NK-92 treated with Interleukin-12 subunit alpha and Interleukin-12 subunit beta, amount 100 ng/mL, for 24 hours (cell line): ENCODE data around the gene MSL3.

Experiments
- DNase-seq: peaks from one replicate; lab custom pipeline; 2025; lab: John Stamatoyannopoulos, UW

MSL3 gene

DNA sequence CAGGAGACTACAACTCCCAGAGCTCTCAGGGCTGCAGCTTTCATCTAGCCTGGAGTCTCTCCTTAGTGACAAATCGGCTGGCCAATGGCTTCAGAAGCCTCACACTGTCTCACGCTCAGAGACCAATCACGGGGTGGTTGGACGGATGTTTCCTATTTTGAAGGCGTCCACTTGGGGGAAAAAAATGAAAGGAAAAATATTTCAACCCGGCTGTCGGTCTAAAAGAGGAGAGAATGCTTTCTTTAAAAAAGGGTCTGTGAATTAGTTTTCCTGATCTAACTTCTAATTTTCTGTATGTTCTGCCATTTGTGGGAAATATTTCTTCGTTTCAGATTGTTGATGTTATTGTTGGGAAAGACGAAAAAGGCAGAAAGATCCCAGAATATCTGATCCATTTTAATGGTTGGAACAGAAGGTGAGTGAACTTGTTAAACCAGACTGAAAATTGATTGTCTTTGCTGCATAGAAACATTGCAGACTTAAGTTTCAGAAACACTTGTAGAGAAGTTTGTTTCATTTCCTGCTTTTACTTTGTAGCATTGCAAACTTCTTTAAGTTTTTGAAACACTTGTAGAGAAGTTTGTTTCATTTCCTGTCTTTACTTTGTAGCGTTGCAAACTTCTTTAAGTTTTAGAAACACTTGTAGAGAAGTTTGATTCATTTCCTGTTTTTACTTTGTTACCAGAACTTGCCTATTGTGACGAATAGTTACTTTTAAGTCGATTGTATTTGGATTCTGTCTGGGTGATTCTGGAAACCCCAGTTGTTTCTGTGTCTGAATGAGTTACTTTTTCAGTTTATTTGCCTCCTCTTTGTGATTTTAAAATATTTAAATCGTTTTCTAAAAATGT lies 1.6 kb downstream of the MSL3 start:
- DNase-seq, result peak; percentile 71

DNA sequence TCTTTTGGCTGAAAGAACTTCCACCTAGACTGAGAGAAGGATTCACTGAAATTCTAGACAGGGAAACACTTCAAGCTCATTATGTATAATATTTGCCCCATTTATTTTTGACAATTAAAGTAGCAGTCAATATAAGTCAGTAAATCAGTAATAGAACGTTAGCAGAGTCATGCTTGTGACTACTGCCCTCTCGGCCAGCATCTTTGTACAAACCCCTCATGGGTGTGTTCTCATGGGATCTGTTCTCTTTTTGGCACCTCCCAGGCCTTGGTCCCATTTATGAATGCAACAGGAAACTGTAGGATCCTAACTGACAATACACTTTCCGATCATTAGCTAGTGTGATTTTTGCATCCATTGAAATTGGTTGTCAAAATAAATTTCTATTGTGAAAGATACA lies 2.9 kb downstream of the MSL3 start:
- DNase-seq, result no peak

- DNase-seq, result no peak
Measured at GRCh38 chrX:11764602-11765067, 6.6 kb downstream of the MSL3 start.

DNA sequence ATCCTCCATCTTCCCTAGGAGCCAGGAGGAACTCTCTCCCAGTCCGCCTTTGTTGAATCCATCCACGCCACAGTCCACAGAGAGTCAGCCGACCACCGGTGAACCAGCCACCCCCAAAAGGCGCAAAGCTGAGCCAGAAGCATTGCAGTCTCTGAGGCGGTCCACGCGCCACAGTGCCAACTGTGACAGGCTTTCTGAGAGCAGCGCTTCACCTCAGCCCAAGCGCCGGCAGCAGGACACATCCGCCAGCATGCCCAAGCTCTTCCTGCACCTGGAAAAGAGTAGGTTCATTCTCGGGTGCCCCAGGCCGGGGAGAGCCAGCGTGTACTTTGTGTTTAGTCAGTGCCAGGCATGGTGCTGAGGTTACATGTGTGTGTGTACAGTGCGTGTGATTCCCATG lies 7.4 kb downstream of the MSL3 start:
- no peak for DNase-seq

DNA sequence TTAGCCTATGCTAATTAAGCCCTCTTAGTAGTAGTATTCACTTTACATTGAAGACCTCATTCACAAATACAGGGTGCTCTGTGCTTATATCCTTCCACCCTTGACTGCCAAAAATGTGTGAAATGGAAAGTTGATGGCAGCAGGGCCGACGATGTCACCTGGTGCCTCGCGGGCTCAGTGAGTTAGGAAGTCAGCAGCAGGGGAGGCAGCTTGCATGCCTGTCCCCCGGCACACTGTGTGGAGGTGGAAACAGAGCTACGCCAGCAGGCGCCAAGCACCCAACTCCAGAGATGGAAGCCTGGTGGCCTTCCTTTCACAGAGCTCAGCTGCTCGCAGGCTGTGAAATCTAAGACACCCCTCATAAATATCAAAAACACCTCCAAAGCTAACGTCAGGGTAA lies 8.4 kb downstream of the MSL3 start:
- no peak for DNase-seq

- DNase-seq, result no peak
Measured at GRCh38 chrX:11768039-11768438, 10.0 kb downstream of the MSL3 start.

GRCh38 chrX:11770320-11770719 lies 12.3 kb downstream of the MSL3 start:
- no peak for DNase-seq

DNA sequence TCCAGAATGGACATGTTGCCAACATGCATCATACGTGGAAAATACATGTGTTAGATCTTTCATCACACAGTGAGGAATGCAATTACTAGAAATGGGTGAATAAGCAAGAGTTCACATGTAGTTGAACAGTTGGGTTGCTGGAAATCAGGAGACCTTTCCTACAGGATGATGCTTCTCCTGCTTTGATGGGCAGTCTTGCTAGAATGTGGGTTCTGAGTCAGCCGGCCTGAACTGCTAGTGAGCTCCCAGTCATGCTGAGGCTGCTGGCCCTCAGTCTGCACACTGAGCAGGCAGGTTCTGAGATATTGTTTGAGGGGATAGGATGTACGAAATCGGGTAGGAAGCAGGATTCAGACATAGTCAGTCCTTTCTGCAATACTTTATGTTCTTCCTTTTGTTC lies 20.2 kb downstream of the MSL3 start:
- no peak for DNase-seq

GRCh38 chrX:11781133-11781532 lies 23.1 kb downstream of the MSL3 start:
- no peak for DNase-seq

GRCh38 chrX:11781734-11782370 lies 23.8 kb downstream of the MSL3 start:
- DNase-seq, result no peak

DNA sequence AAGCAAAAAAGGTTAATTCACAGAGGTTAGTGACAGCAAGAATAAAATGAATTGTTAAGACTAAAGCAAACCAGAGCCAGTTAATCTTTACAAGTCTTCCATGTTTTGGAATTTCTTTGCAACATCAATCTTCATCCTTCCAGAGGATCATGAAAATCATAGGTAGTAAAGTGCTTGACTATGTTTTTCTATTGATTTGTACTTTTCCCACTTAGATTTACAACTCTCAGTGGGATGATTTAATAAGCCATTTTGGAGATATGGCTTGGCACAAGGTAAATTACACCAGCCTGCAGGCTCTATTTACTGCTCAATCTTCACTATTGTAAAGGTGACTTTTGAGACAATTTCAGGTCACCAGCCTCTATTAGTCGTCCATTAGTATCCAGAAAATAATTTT lies 26.5 kb downstream of the MSL3 start:
- no peak for DNase-seq

- DNase-seq, result no peak
Measured at GRCh38 chrX:11786862-11787261, 28.8 kb downstream of the MSL3 start.

DNA sequence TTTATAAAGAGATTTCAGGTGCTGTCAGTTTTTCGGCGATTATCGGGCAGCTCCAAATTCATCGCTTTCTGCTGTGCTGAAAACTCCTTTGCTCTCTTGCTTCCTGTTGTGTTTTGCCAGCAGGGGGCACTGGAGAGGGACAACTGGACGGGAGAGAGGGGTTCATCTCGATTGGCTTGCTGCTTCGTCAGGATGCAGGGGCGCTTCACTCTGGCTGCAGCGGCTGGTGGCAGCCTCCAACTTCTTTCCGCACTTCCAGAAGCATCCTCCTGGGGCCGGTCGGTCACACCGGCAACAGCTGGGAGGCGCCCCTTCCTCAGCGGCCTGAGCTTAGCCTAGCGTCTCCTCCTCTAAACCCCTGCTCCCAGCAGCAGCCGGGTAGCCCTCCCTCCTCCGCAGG lies 29.5 kb downstream of the MSL3 start:
- no peak for DNase-seq

GRCh38 chrX:11789809-11790208 lies 31.8 kb downstream of the MSL3 start:
- DNase-seq, result no peak

GRCh38 chrX:11791090-11791489 lies 33.1 kb downstream of the MSL3 start:
- no peak for DNase-seq

- DNase-seq, result no peak
Measured at GRCh38 chrX:11791537-11791936, 33.5 kb downstream of the MSL3 start.

DNA sequence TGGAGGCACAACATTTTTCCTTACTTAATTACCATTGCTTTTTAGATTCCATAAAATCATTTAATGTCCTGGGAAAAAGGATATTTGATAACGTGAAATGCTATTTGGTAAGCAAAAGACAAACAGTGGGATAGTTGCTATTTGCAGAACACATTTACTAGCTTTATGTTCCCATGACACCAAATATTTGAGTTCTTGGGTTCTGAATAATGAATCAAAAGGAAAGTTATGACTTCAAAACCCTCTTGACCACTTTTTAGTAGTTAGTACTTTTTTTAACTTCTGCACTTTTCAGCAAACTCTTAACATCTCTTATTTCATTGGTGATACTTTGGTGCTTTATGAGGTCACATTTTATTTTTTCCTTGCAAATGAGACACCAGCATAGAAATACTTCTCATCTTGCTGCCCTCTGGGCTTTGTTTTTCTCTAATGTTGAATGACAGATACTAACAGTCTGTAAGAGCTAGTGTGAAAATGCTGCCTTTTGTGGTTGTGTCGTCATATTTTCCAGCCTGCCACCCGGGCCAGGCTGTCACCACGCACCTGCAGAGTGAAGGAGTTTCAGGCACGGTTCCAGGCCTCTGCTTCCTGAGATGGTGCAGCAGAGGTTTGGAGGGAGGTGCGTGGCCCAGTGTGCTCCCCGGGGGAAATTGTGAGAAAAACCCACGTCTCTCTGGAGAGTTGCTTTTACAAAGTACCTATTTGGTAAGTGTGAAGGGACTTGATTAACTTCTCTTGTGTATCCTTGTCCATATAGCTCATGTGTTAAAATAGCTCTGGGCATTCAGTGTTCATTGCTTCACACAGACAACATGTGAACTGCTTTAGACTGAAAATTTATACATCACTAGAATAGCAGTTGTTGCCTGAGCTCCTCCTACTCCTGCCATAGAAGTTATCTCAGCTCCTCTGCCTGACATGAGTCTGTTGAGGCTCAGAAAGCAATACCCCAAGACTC lies 34.7 kb downstream of the MSL3 start:
- DNase-seq, result peak; percentile 17

GRCh38 chrX:11793734-11794133 lies 35.7 kb downstream of the MSL3 start:
- no peak for DNase-seq

- DNase-seq, result no peak
Measured at GRCh38 chrX:11813341-11813740, 55.3 kb downstream of the MSL3 start.
